ENCODE results near the gene DOC2A.
"Not testable (repeated sequence)": the region's sequence is repeated elsewhere in the genome, so short reads cannot be mapped to it uniquely, and the experiment has no call there.

DOC2A gene

GRCh38 chr16:30010844-30011713 is at the start of gene DOC2A:
DOC2A (minus strand) TSS chr16:30011027; CDS start chr16:30010222, 805 bp downstream.
- no peak for DNase-seq

- DNase-seq = no peak
These were observed 49.5 kb upstream of the DOC2A start for GRCh38 chr16:30060346-30060745.

GRCh38 chr16:30054959-30055553 is 44.2 kb upstream of the DOC2A start:
- DNase-seq = no peak

GRCh38 chr16:30054451-30054850 is 43.6 kb upstream of the DOC2A start:
- DNase-seq = no peak

GRCh38 chr16:30053376-30054015 is 42.7 kb upstream of the DOC2A start:
- DNase-seq = no peak

- DNase-seq = peak in 1 of 2 experiments; percentile 29
These were observed 42.0 kb upstream of the DOC2A start for GRCh38 chr16:30052671-30053372.

- no peak for DNase-seq
These were observed 40.7 kb upstream of the DOC2A start for GRCh38 chr16:30051518-30051917.

GRCh38 chr16:30049871-30050270 is 39.0 kb upstream of the DOC2A start:
- no peak for DNase-seq

- DNase-seq = no peak
These were observed 35.8 kb upstream of the DOC2A start for GRCh38 chr16:30046588-30046987.

- DNase-seq = no peak
These were observed 35.4 kb upstream of the DOC2A start for GRCh38 chr16:30046178-30046577.

- DNase-seq = no peak
These were observed 31.0 kb upstream of the DOC2A start for GRCh38 chr16:30041841-30042240.

- DNase-seq = not testable (repeated sequence)
These were observed 29.9 kb upstream of the DOC2A start for GRCh38 chr16:30040690-30041089.

GRCh38 chr16:30040221-30040620 is 29.4 kb upstream of the DOC2A start:
- no peak for DNase-seq

GRCh38 chr16:30033270-30033669 is 22.4 kb upstream of the DOC2A start:
- no peak for DNase-seq

GRCh38 chr16:30032083-30032819 is 21.4 kb upstream of the DOC2A start:
- DNase-seq = peak in 1 of 2 experiments; percentile 36

- DNase-seq = no peak
These were observed 20.7 kb upstream of the DOC2A start for GRCh38 chr16:30031477-30031918.

GRCh38 chr16:30030841-30031413 is 20.1 kb upstream of the DOC2A start, which contains the start of gene TLCD3B:
TLCD3B (minus strand) TSS chr16:30031271; CDS start chr16:30030527, 744 bp downstream.
- DNase-seq = peak in 1 of 2 experiments; percentile 53

- DNase-seq = peak in 1 of 2 experiments; percentile 17
These were observed 19.3 kb upstream of the DOC2A start for GRCh38 chr16:30030011-30030685.

- DNase-seq = no peak
These were observed 17.7 kb upstream of the DOC2A start for GRCh38 chr16:30028438-30029076.

GRCh38 chr16:30027588-30028437 is 17.0 kb upstream of the DOC2A start:
- no peak for DNase-seq

Data from cerebellar nuclear complex (tissue), 1 donor.